ENCODE data around the gene ZFAND3.

DNA sequence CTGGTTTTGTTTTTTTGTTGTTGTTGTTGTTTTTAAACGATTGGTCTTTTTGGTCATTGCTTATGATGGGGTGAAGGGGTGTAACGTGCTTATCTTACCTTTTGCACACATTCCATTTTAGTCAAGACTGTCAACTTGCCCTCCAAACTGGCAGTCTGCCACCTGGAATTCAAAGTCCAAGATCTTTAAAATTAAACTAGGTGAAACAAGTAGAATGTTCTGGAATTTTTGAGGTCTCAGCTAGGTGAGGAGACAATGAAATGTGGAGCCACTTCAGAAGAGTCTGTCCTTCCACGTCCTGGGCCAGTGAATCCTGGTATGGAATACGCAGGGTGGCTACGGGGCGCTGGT lies 344.6 kb downstream of the ZFAND3 start:
- TF ChIP-seq CTCF (IDR thresholded peaks at IDR 0.05; ENCODE audit: low read length) (no peak), EZH2 (optimal IDR thresholded peaks at IDR 0.05; ENCODE audit: low read depth, low read length) (no peak)
